OCI-LY3 (cell line): Measurements from ENCODE around the gene CHMP4A.

Experiments
- H2AFZ ChIP-seq: fragments of 200-600, 300-600 bp; shearing (Covaris generic); 2 replicates; pipeline ENCODE4 v1.6.0; 2014; ENCODE audit warnings: antibody characterized with exemption, low read depth, low read length
- H3K27ac ChIP-seq: fragments of 200-600, 300-600 bp; sonication (generic); 2 replicates; pipeline ENCODE4 v1.5.1; 2014; ENCODE audit warnings: mild to moderate bottlenecking, low read length, moderate library complexity, mixed read lengths
- H3K27me3 ChIP-seq: fragments of 200-600, 300-600 bp; sonication (generic); 2 replicates; pipeline ENCODE4 v1.6.1; 2014; ENCODE audit warnings: low read depth, low read length, mixed read lengths
- H3K36me3 ChIP-seq: fragments of 200-600, 300-600 bp; sonication (generic); replicated peaks from 2 replicates; pipeline ENCODE3; 2014; ENCODE audit warnings: low read depth, low read length, mixed read lengths
- H3K4me1 ChIP-seq: fragments of 300-600, 200-600 bp; sonication (generic); 2 replicates; pipeline ENCODE4 v1.6.1; 2014; ENCODE audit warnings: low read length, mixed read lengths
- H3K4me2 ChIP-seq: fragments of 200-600, 300-600 bp; sonication (generic); 2 replicates; pipeline ENCODE4 v1.6.1; 2014; ENCODE audit warnings: low read length, mixed read lengths
- H3K4me3 ChIP-seq: fragments of 300-600, 200-600 bp; sonication (generic); 2 replicates; pipeline ENCODE4 v1.5.1; 2014; ENCODE audit warnings: antibody characterized with exemption, mild to moderate bottlenecking, low read length, moderate library complexity
- H3K79me2 ChIP-seq: fragments of 300-600, 200-600 bp; shearing (Covaris generic); 2 replicates; pipeline ENCODE4 v1.6.1; 2014; ENCODE audit warnings: mild to moderate bottlenecking, low read length, mixed read lengths
- H3K9ac ChIP-seq: fragments of 300-600, 200-600 bp; shearing (Covaris generic); 2 replicates; pipeline ENCODE4 v1.6.0; 2014; ENCODE audit warnings: mild to moderate bottlenecking, low read length, moderate library complexity
- H3K9me3 ChIP-seq: fragments of 200-600, 300-600 bp; shearing (Covaris generic); 2 replicates; pipeline ENCODE4 v1.6.1; 2014; ENCODE audit warnings: low read length, mixed read lengths; ENCODE audit not compliant: insufficient read depth
- H4K20me1 ChIP-seq: fragments of 200-600, 300-600 bp; sonication (generic); 2 replicates; pipeline ENCODE4 v1.6.1; 2016; ENCODE audit warnings: low read length, mixed read lengths; ENCODE audit not compliant: insufficient read depth
- CTCF ChIP-seq: fragments of 200-600, 300-600 bp; sonication (generic); IDR thresholded peaks from 2 replicates; pipeline ENCODE4 v1.5.1; 2014; ENCODE audit warnings: antibody characterized with exemption, low read length, low read depth
- EZH2phosphoT487 ChIP-seq: fragments of 200-600 bp; shearing (Covaris generic); IDR thresholded peaks from 2 replicates; pipeline ENCODE4 v1.6.1; 2018; ENCODE audit warnings: antibody characterized with exemption, mixed run types, low read depth

The CHMP4A gene

GRCh38 chr14:24187539-24187915, 25.8 kb downstream of the CHMP4A start:
- Histone ChIP-seq H3K36me3 (peaks cover 56% of the 10 kb centered on the region), H3K4me1 (peaks cover 15% of the 10 kb centered on the region), H3K9ac (peak overlapping the region; percentile 85), H3K4me3 (peak overlapping the region; percentile 99), H4K20me1 (no peaks in the 10 kb centered on the region), H2AFZ (no peak overlapping the region), H3K27me3 (no peaks in the 10 kb centered on the region), H3K9me3 (no peaks in the 10 kb centered on the region), H3K79me2 (peaks cover 33% of the 10 kb centered on the region), H3K27ac (no peak overlapping the region), H3K4me2 (peak overlapping the region; percentile 99)
- no peak for TF ChIP-seq EZH2phosphoT487
- TF ChIP-seq CTCF: no peak

- Histone ChIP-seq H3K9ac (no peak overlapping the region), H4K20me1 (no peaks in the 10 kb centered on the region), H3K36me3 (peaks cover 54% of the 10 kb centered on the region), H3K4me2 (peak overlapping the region; percentile 99), H3K27ac (no peak overlapping the region), H3K4me3 (peak overlapping the region; percentile 99; the same call in 1 of the 2 replicates), H2AFZ (no peak overlapping the region), H3K9me3 (no peaks in the 10 kb centered on the region), H3K4me1 (peaks cover 15% of the 10 kb centered on the region), H3K27me3 (no peaks in the 10 kb centered on the region), H3K79me2 (peaks cover 27% of the 10 kb centered on the region)
- no peak for TF ChIP-seq CTCF
- no peak for TF ChIP-seq EZH2phosphoT487
These were observed 26.3 kb downstream of the CHMP4A start for GRCh38 chr14:24186831-24187538.

GRCh38 chr14:24185741-24186140, 27.5 kb downstream of the CHMP4A start:
- Histone ChIP-seq H3K4me2 (no peak overlapping the region), H3K9ac (no peak overlapping the region), H3K27ac (no peak overlapping the region), H2AFZ (no peak overlapping the region), H3K4me1 (peaks cover 15% of the 10 kb centered on the region), H3K9me3 (no peaks in the 10 kb centered on the region), H3K79me2 (peaks cover 26% of the 10 kb centered on the region), H3K36me3 (peaks cover 56% of the 10 kb centered on the region), H3K27me3 (no peaks in the 10 kb centered on the region), H4K20me1 (no peaks in the 10 kb centered on the region), H3K4me3 (no peak overlapping the region)
- TF ChIP-seq EZH2phosphoT487 (no peak), CTCF (no peak)

GRCh38 chr14:24185026-24185425, 28.3 kb downstream of the CHMP4A start:
- Histone ChIP-seq H3K9ac (no peak overlapping the region), H3K9me3 (no peaks in the 10 kb centered on the region), H4K20me1 (no peaks in the 10 kb centered on the region), H3K27ac (no peak overlapping the region), H3K4me1 (peaks cover 15% of the 10 kb centered on the region), H3K36me3 (peaks cover 58% of the 10 kb centered on the region), H3K27me3 (no peaks in the 10 kb centered on the region), H3K4me3 (no peak overlapping the region), H3K4me2 (no peak overlapping the region), H3K79me2 (peaks cover 26% of the 10 kb centered on the region), H2AFZ (no peak overlapping the region)
- TF ChIP-seq CTCF: no peak
- TF ChIP-seq EZH2phosphoT487: no peak
